ENCODE results near the gene COPB2.

Gene COPB2

GRCh38 chr3:139307601-139308555, 81.6 kb downstream of the COPB2 start:
- no peak for DNase-seq

Measured in hypothalamus (tissue), 51 donors.